ENCODE measurements around the gene ANO6. TPM values are rescaled to one million over a fixed set of nuclear protein-coding genes. Genes with fewer than 3 reads are reported as not detected.

ANO6 gene
- total RNA-seq, 1 experiment from 2014 or later = 59.3 TPM

DNA sequence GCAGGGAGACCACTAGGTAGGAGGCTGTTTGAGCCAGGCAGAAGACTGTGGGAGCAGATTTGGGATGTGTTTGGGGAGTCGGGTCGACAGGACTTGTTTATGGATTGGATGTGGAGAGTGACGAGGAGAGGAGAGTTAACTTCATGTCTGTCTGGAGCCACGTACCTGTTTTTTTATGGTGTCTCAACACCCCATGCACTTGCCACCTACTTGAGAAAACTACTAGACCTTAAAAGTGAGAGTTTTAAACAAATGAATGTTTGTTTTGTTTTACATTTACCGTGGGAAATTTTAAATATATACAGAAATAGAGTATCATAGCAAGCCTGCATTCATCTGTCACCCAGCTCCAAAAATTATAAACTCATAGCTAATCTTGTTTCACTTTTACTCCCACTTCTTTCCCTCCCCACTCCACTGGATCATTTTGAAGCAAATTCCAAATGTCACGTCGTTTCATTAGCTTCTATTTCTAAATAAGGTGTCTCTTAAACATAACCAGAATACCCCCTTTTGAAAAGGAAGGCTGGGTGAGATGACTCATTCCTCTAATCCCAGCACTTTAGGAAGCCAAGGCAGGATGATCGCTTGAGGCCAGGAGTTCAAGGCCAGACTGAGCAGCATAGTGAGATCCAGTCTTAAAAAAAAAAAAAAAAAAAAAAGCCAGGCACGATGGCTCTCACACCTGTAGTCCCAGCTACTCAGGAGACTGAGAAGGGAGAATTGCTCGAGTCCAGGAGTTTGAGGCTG, 136.2 kb downstream of the ANO6 start:
- CTCF ChIA-PET = no interaction called here
- H3K4me1 ChIP-seq (ENCODE audit: insufficient read depth, low read length, poor library complexity, severe bottlenecking) = peaks cover 23% of the 10 kb centered on the region
- H3K27me3 ChIP-seq (replicated peaks; ENCODE audit: insufficient read depth, low read depth, low read length, poor library complexity) = no peaks in the 10 kb centered on the region
- no TSS peak for BruUV-seq (replicated peaks)
- no peak for TF ChIP-seq EZH2 (IDR thresholded peaks at IDR 0.05; ENCODE audit: borderline replicate concordance, low read depth, low read length, poor library complexity, severe bottlenecking)
- TF ChIP-seq, protein P1, sequence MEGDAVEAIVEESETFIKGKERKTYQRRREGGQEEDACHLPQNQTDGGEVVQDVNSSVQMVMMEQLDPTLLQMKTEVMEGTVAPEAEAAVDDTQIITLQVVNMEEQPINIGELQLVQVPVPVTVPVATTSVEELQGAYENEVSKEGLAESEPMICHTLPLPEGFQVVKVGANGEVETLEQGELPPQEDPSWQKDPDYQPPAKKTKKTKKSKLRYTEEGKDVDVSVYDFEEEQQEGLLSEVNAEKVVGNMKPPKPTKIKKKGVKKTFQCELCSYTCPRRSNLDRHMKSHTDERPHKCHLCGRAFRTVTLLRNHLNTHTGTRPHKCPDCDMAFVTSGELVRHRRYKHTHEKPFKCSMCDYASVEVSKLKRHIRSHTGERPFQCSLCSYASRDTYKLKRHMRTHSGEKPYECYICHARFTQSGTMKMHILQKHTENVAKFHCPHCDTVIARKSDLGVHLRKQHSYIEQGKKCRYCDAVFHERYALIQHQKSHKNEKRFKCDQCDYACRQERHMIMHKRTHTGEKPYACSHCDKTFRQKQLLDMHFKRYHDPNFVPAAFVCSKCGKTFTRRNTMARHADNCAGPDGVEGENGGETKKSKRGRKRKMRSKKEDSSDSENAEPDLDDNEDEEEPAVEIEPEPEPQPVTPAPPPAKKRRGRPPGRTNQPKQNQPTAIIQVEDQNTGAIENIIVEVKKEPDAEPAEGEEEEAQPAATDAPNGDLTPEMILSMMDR (conservative IDR thresholded peaks at IDR 0.05; ENCODE audit: low read depth, low read length) = no peak
- H3K27ac ChIP-seq (ENCODE audit: low read depth, low read length, poor library complexity, severe bottlenecking) = no peak overlapping the region
- no peak overlapping the region for H3K4me3 ChIP-seq (ENCODE audit: low read depth, low read length, poor library complexity, severe bottlenecking)
- peaks cover 25% of the 10 kb centered on the region for H3K36me3 ChIP-seq (ENCODE audit: insufficient read depth, low read length, poor library complexity, severe bottlenecking)
- POLR2A ChIA-PET (ENCODE audit: low non-redundant PET) = no interaction called here
- H3K9me3 ChIP-seq (ENCODE audit: low read depth, low read length, poor library complexity, severe bottlenecking) = no peaks in the 10 kb centered on the region
- intact Hi-C loops (cut with micrococcal nuclease; ENCODE audit: unreplicated experiment) = no loop called here
- no peak for DNase-seq (ENCODE audit: low spot score)

DNA sequence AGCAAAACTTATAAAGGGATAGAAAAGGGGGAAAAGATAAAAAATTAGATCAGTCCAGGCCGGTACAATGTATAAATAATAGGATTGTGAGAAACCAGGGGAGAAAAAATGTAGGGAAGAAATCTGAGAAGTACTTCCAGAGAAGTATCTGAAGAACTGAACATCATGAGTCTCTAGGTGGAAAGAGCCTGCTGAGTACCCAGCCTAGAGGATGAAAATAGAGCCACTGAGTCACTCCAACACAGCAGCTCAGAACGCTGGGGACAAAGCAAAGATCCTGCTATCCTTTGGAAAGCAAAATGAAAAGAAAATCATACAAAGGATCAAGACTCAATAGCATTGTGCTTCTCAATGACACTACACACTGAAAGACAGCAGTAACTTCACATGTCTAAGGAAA, 138.0 kb downstream of the ANO6 start:
- no TSS peak for BruUV-seq (replicated peaks)
- H3K27me3 ChIP-seq (replicated peaks; ENCODE audit: insufficient read depth, low read depth, low read length, poor library complexity) = no peaks in the 10 kb centered on the region
- H3K4me3 ChIP-seq (ENCODE audit: low read depth, low read length, poor library complexity, severe bottlenecking) = no peak overlapping the region

DNA sequence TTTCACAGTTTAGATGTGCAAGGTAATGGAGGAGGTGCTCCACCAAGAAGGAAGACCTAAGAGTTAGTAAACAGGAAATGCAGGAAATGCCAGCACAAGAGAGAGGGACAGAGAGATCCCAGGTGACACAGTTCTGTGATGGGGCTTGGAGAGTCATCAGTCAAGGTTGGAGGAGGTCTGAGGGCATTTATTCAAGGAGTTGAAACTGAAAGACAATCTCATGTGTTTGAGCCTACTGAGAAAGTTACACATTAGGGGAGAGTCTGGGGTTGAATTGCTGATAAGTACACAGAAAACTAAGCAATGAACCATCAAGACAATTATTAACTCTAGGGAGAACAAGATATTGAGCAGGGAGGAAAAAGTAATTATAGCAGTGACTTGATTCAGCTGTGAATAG, 138.5 kb downstream of the ANO6 start:
- peaks cover 25% of the 10 kb centered on the region for H3K36me3 ChIP-seq (ENCODE audit: insufficient read depth, low read length, poor library complexity, severe bottlenecking)
- no peaks in the 10 kb centered on the region for H3K27me3 ChIP-seq (replicated peaks; ENCODE audit: insufficient read depth, low read depth, low read length, poor library complexity)
- intact Hi-C loops (cut with micrococcal nuclease; ENCODE audit: unreplicated experiment) = no loop called here
- H3K4me3 ChIP-seq (ENCODE audit: low read depth, low read length, poor library complexity, severe bottlenecking) = no peak overlapping the region
- H3K4me1 ChIP-seq (ENCODE audit: insufficient read depth, low read length, poor library complexity, severe bottlenecking) = peaks cover 16% of the 10 kb centered on the region
- ChIA-PET CTCF (no interaction called here), POLR2A (ENCODE audit: low non-redundant PET) (no interaction called here)
- no TSS peak for BruUV-seq (replicated peaks)
- no peaks in the 10 kb centered on the region for H3K9me3 ChIP-seq (ENCODE audit: low read depth, low read length, poor library complexity, severe bottlenecking)
- no peak overlapping the region for H3K27ac ChIP-seq (ENCODE audit: low read depth, low read length, poor library complexity, severe bottlenecking)
- no peak for DNase-seq (ENCODE audit: low spot score)
- TF ChIP-seq EZH2 (IDR thresholded peaks at IDR 0.05; ENCODE audit: borderline replicate concordance, low read depth, low read length, poor library complexity, severe bottlenecking) = no peak
- TF ChIP-seq, protein P1 (conservative IDR thresholded peaks at IDR 0.05; ENCODE audit: low read depth, low read length) = no peak

More for the DNA sequence above, 138.0 kb downstream of the ANO6 start:
- ChIA-PET POLR2A (ENCODE audit: low non-redundant PET) (no interaction called here), CTCF (no interaction called here)
- DNase-seq (ENCODE audit: low spot score) = no peak
- peaks cover 20% of the 10 kb centered on the region for H3K4me1 ChIP-seq (ENCODE audit: insufficient read depth, low read length, poor library complexity, severe bottlenecking)
- no peaks in the 10 kb centered on the region for H3K9me3 ChIP-seq (ENCODE audit: low read depth, low read length, poor library complexity, severe bottlenecking)
- H3K27ac ChIP-seq (ENCODE audit: low read depth, low read length, poor library complexity, severe bottlenecking) = no peak overlapping the region
- no peak for TF ChIP-seq EZH2 (IDR thresholded peaks at IDR 0.05; ENCODE audit: borderline replicate concordance, low read depth, low read length, poor library complexity, severe bottlenecking)
- TF ChIP-seq, protein P1 (conservative IDR thresholded peaks at IDR 0.05; ENCODE audit: low read depth, low read length) = no peak
- intact Hi-C loops (cut with micrococcal nuclease; ENCODE audit: unreplicated experiment) = no loop called here
- H3K36me3 ChIP-seq (ENCODE audit: insufficient read depth, low read length, poor library complexity, severe bottlenecking) = peaks cover 25% of the 10 kb centered on the region
